HG03442 (cell line): ENCODE measurements around the gene NLRP3.
"Not testable (repeated sequence)": the region's sequence is repeated elsewhere in the genome, so short reads cannot be mapped to it uniquely, and the experiment has no call there.

ENCODE experiments used
- ATAC-seq: cut with Tn5 transposase; IDR thresholded peaks from one replicate; pipeline ENCODE4 v1.9.1; 2021; ENCODE audit warnings: mild to moderate bottlenecking, moderate library complexity; ENCODE audit not compliant: unreplicated experiment

The NLRP3 gene

DNA sequence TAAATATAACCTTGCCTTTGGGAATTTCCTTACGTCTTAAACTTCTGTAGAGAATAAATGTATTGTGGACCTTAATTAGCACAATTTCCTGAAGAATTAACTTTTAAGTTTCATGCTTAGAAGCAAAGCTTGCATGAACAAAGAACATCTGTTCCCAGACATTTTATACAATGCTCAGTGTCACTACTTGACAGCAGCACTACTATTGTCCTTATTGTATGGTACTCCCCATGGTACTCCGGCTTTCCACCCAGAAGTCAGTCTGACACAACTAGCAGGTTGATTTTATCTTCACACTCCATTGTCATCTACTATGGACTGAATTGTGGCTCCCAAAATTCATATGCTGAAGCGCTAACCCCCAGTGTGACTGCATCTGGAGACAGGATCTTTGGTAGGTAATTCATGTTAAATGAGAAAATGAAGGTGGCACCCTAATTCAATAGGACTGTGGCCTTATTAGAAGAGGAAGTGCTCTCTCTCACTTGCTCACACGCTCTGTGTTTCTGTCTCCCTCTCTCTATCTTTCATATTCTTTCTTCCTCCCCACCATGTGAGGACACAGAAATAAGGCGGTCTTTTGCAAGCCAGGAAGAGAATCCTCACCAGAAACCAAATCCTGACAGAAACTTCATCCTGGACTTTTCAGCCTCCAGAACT is 52.6 kb downstream of the NLRP3 start:
- no peak for ATAC-seq

GRCh38 chr1:247469141-247469535 is 53.2 kb downstream of the NLRP3 start:
- ATAC-seq = no peak

- not testable (repeated sequence) for ATAC-seq
Observed at GRCh38 chr1:247470942-247471429, 55.0 kb downstream of the NLRP3 start.

DNA sequence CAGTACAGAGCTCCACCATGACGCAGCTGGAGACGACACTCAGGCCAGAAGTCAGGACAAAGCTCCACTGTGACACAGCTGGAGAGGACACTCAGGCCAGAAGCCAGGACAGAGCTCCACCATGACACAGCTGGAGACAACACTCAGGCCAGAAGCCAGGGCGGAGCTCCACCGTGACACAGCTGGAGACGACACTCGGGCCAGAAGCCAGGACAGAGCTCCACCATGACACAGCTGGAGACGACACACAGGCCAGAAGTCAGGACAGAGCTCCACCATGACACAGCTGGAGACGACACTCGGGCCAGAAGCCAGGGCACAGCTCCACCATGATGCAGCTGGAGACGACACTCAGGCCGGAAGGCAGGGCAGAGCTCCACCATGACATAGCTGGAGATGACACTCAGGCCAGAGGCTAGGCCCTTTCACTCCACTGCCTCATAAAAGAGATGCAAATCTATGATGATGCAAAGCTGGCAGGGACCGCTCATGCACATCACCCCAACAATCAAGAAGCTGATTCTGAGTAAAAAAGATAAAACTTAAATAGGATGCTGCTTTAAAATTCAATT is 55.6 kb downstream of the NLRP3 start:
- ATAC-seq = peak; percentile 47

GRCh38 chr1:247472035-247472434 is 56.1 kb downstream of the NLRP3 start:
- no peak for ATAC-seq

DNA sequence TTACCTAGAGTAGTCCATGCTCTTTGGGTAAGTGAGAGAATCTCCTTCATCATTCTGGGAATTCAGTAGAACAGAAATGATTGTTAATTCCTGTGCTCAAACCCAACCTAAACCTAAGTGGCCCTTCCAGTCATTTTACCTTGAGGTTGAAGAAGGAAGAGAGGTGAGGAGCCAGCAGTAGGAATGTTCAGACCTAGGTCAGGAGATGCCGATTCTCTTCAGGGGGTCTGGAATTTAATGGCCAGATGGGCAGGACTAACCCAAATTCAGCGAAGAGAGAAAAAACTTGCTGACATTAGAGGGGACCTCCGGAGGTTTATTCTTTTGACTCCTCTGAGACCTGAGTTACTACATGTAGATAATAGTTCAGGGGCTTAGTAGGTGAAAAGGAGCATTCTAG is 58.4 kb downstream of the NLRP3 start:
- no peak for ATAC-seq

DNA sequence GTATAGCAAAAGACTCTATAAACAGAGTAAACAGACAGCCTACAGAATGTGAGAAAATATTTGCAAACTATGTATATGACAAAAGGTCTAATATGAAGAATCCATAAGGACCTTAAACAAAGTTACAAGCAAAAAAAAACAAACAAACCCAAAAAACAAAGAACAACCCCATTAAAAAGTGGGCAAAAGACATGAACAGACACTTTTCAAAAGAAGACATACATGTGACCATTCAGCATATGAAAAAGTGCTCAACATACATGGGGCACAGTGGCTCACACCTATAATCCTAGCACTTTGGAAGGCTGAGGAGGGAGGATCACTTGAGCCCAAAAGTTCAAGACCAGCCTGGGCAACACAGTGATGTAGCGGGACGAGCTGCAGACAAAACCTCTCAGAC is 59.8 kb downstream of the NLRP3 start:
- no peak for ATAC-seq

- ATAC-seq = not testable (repeated sequence)
Observed at GRCh38 chr1:247476328-247477058, 60.5 kb downstream of the NLRP3 start.

DNA sequence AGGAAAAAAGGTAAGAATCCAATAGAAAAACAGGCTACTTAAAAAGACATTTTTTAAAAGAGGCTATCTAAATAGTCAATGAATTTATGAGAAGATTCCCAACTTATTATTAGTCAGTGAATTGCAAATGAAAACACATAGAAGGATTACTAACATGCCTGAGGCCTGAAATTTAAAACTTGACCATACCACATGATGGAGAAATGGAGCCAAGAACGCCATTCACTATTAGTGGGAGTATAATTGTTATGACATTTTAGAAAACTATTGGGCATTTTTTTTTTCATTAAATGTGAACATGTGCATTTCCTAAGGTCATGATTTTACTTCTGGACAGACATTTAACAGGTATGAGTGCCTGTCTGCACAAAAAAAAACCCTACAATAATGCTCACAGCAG is 66.8 kb downstream of the NLRP3 start:
- no peak for ATAC-seq

- ATAC-seq = peak; percentile 89
Observed at GRCh38 chr1:247487057-247487456, 71.1 kb downstream of the NLRP3 start.

DNA sequence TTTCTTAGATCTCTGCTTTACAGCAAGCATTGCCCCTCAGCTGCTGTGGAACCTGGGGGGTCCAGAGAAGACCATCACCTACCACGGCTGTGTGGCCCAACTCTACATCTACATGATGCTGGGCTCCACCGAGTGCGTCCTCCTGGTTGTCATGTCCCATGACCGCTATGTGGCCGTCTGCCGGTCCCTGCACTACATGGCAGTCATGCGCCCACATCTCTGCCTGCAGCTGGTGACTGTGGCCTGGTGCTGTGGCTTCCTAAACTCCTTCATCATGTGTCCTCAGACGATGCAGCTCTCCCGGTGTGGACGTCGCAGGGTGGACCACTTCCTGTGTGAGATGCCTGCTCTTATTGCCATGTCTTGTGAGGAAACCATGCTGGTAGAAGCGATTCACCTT is 75.4 kb downstream of the NLRP3 start:
- no peak for ATAC-seq

DNA sequence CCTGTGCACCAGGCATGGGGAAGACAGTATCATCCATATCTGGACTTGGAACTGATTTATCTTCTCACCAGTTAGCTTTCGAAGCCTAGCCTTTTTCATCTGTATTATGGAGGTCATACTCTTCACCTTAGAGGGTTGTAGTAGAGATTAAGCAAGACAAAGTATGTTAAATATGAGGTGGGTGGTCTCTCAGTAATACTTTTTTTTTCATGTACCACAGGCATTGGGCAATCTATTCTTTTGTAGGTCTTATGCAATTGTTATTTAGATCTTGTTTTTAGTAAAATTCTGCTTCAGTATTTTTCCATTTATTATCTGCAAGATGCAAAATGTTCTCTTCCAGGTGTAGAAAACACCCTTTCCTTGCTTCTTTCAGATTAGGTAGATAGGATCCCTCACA is 77.1 kb downstream of the NLRP3 start:
- no peak for ATAC-seq

- ATAC-seq = no peak
Observed at GRCh38 chr1:247494767-247495166, 78.8 kb downstream of the NLRP3 start.

- no peak for ATAC-seq
Observed at GRCh38 chr1:247496581-247497285, 80.8 kb downstream of the NLRP3 start.
